Activated naive CD8-positive, alpha-beta T cell (primary cell): ENCODE measurements around the gene ARFGAP1.

ENCODE experiments used
- H3K27ac Mint-ChIP-seq: one replicate; pipeline ENCODE4 v1.8.0; 2021; ENCODE audit warnings: mixed read lengths
- H3K27me3 Mint-ChIP-seq: one replicate; pipeline ENCODE4 v1.8.0; 2021; ENCODE audit warnings: mixed read lengths
- H3K36me3 Mint-ChIP-seq: one replicate; pipeline ENCODE4 v1.8.0; 2021; ENCODE audit warnings: mixed read lengths
- H3K4me1 Mint-ChIP-seq: one replicate; pipeline ENCODE4 v1.8.0; 2021; ENCODE audit warnings: low read depth, mixed read lengths
- H3K4me3 Mint-ChIP-seq: one replicate; pipeline ENCODE4 v1.8.0; 2021; ENCODE audit warnings: mild to moderate bottlenecking, mixed read lengths
- H3K9me3 Mint-ChIP-seq: one replicate; pipeline ENCODE4 v1.8.0; 2021; ENCODE audit warnings: low read depth, mixed read lengths

Gene ARFGAP1

DNA sequence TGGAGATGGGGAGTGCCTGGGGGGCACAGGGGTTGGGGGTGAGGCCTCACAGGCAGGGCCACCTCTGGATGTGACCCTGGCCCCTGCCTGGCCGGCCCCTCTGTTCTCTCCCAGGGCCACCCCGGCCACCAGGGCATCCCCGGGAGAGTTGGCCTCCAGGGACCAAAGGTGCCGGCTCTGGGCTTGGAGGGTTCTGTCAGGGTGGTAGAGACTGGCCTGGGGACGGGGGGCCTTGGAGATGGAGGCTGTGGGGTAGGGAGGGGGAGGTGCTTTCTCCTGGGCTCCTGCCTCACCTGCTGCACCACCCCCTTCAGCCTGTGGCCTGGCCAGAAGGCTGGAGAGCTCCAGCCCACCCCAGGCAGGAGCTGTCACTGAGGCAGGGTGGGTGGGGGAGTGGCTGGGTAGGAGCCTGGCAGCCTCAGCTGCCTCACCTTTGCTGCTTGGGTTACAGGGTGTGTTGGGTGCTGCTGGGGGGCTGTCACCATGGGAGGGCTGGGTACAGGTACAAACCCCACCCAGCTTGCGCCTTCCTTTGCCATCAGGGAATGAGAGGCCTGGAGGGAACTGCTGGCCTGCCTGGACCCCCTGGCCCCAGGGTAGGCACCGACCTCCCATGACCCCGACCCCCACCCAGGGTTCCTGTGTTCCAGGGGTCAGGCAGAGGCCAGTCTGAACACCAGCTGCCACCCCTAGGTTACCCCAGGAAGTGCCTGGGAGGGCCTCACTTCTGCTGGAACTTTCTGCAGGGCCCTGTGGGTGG lies 53.1 kb downstream of the ARFGAP1 start:
- no peak overlapping the region for H3K4me3 Mint-ChIP-seq
- H3K4me1 Mint-ChIP-seq = no peaks in the 10 kb centered on the region
- H3K9me3 Mint-ChIP-seq = no peaks in the 10 kb centered on the region
- peaks cover 2% of the 10 kb centered on the region for H3K27me3 Mint-ChIP-seq
- H3K36me3 Mint-ChIP-seq = no peaks in the 10 kb centered on the region
- H3K27ac Mint-ChIP-seq = no peak overlapping the region

DNA sequence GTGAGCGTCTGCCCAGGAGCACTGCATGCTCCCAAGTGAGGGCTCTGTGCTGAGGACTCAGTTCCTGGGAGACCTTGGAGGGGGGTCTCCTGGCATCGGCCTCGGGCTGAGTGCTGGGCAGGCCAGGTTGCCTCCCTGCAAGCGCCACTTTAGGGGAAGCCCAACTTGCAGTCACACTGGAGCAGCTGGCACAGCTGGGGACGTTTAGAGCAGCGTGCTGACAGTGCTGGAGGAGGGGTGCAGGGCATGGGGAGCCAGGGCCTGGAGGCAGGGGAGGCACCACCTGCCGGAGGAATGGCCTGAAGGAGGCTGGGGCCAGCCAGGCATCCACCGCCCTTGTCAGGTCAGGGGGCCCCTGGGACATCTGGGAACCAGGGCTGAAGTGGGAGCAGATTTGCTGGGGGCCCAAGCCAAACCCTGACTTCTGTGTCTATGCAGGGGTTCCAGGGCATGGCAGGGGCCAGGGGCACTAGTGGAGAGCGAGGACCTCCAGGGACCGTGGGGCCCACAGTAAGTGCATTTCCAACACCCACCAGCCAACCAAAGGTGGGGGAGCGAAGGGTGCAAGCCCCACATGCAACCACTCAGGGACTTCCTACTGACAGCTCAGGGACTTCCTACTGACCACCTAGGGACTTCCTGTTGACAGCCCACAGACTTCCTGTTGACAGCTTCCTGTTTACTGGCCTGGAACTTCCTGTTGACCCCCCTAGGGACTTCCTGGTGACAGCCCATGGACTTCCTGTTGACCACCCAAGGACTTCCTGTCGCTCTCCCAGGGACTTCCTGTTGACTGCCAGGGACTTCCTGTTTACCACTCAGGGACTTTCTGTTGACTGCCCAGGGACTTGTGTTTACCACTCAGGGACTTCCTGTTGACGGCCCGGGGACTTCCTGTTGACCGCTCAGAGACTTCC lies 54.0 kb downstream of the ARFGAP1 start:
- Mint-ChIP-seq H3K4me1 (no peaks in the 10 kb centered on the region), H3K9me3 (peaks cover 2% of the 10 kb centered on the region), H3K27ac (peak overlapping the region; percentile 54), H3K27me3 (peaks cover 3% of the 10 kb centered on the region), H3K4me3 (no peak overlapping the region), H3K36me3 (peaks cover 2% of the 10 kb centered on the region)

DNA sequence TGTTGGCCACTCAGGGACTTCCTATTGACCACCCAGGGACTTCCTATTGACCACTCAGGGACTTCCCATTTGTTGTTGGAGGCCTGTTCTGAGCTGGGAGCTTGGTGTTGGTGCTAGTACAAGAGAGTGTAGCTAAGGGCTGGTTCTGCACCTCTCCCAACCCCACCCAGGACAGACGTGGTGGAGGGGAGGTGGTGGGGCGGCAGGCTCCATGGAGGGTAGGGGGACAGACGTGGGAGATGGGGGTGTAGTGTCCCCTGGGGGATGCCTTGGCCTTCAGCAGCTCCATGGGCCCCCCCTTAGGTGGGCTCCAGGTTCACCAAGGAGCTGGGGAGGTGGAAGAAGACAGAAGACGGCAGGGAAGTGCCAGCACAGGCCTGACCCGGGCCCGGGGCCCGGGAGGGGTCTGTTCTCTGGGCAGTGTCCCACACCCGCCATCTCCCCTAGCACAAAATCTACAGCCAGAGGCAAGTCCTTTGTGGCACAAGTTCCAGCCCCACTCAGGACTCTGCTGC lies 54.7 kb downstream of the ARFGAP1 start:
- H3K27me3 Mint-ChIP-seq = peaks cover 7% of the 10 kb centered on the region
- H3K4me3 Mint-ChIP-seq = no peak overlapping the region
- peaks cover 7% of the 10 kb centered on the region for H3K9me3 Mint-ChIP-seq
- H3K27ac Mint-ChIP-seq = peak overlapping the region; percentile 54
- no peaks in the 10 kb centered on the region for H3K4me1 Mint-ChIP-seq
- H3K36me3 Mint-ChIP-seq = peaks cover 6% of the 10 kb centered on the region

DNA sequence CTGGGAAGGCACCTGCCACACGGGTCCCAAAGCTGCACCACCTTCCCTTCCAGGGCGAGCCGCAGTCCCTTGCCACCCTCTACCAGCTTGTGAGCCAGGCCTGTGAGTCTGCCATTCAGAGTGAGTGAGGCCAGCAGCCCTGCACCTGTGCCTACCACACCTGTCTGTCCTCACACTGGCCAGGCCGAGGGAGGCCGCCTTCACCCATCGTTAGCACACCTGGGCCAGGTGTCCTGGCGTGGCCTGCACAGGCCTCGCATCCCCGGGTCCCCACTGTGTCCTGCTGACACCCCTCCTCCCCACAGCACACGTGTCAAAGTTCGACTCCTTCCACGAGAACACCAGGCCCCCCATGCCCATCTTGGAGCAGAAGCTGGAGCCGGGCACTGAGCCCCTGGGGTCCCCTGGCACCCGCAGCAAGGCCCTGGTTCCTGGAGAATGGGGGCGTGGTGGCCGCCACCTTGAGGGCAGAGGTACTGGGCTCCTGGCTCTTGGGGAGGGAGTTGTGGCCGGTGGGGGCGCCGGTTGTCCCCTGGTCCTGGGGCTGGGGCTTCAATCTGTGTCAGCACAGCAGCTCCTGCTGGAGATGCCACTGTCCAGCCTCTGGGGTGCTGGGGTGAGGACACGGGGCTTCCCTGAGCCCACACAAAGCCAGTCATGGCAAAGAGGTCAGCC lies 55.5 kb downstream of the ARFGAP1 start:
- Mint-ChIP-seq H3K4me3 (no peak overlapping the region), H3K27me3 (peaks cover 6% of the 10 kb centered on the region), H3K9me3 (peaks cover 7% of the 10 kb centered on the region), H3K4me1 (no peaks in the 10 kb centered on the region), H3K27ac (no peak overlapping the region), H3K36me3 (peaks cover 6% of the 10 kb centered on the region)

DNA sequence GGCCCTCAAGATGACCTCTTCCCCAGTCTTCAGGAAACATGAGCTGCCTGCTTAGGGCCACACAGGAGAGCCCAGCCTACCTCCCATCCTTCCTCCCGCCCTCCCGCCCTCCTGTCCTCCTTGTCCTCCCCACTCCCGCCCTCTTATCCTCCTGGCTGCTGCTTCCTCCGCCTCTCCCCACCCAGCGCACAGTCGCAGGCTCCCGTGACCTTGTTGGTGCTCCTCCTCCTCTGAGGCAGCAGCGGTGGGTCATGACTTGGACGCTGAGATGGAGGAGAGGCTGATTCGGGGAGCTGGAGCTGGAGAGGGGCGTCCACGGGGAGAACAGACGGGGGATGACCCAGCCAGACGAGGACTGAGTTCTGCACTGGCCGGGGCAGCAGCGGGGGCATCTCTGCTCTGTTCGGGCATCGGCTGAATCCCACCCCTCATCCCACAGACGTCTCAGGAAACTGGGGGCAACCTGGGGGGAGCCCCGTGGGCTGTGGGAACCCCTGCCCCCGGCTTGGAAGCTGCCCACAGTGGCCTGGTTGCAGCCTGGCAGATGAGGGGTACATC lies 56.2 kb downstream of the ARFGAP1 start:
- H3K9me3 Mint-ChIP-seq = peaks cover 7% of the 10 kb centered on the region
- no peak overlapping the region for H3K4me3 Mint-ChIP-seq
- peaks cover 5% of the 10 kb centered on the region for H3K27me3 Mint-ChIP-seq
- peaks cover 6% of the 10 kb centered on the region for H3K36me3 Mint-ChIP-seq
- no peaks in the 10 kb centered on the region for H3K4me1 Mint-ChIP-seq
- no peak overlapping the region for H3K27ac Mint-ChIP-seq

DNA sequence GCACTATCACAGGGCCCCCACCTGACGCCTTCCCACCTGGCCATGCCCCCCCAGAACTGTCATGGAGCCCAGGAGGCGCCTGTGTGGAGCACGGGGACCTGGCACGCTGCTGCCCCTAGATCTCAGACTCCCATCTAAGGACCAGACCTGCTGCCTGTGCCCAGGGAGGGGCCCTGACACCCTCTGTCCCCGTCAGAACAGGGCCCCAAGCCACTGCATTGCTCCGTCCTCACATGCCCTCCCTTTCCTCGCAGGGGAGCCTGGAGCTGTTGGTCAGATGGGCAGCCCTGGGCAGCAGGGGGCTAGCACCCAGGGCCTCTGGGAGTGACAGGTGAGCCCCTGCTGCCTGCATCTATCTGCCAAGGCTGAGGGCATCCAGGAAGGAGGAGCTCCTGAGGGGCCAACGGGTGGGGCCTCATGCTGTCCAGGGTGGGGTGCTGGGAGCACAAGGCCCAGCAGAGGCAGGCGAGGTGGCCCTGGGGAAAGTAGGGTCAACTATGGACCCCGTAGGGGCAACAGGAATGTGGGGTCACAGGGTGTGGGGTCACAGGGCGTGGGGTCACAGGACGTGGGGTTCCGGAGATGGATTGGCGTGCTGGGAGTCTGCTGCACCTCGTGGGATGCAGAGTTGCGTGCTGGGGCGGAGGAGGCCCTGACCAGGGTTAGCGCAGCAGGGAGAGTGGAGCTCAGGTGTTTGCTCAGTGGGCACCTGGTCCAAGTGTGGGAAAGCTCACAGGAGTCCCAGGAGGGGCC lies 56.9 kb downstream of the ARFGAP1 start:
- peaks cover 6% of the 10 kb centered on the region for H3K36me3 Mint-ChIP-seq
- H3K27ac Mint-ChIP-seq = no peak overlapping the region
- no peaks in the 10 kb centered on the region for H3K4me1 Mint-ChIP-seq
- H3K4me3 Mint-ChIP-seq = no peak overlapping the region
- peaks cover 7% of the 10 kb centered on the region for H3K9me3 Mint-ChIP-seq
- peaks cover 5% of the 10 kb centered on the region for H3K27me3 Mint-ChIP-seq

DNA sequence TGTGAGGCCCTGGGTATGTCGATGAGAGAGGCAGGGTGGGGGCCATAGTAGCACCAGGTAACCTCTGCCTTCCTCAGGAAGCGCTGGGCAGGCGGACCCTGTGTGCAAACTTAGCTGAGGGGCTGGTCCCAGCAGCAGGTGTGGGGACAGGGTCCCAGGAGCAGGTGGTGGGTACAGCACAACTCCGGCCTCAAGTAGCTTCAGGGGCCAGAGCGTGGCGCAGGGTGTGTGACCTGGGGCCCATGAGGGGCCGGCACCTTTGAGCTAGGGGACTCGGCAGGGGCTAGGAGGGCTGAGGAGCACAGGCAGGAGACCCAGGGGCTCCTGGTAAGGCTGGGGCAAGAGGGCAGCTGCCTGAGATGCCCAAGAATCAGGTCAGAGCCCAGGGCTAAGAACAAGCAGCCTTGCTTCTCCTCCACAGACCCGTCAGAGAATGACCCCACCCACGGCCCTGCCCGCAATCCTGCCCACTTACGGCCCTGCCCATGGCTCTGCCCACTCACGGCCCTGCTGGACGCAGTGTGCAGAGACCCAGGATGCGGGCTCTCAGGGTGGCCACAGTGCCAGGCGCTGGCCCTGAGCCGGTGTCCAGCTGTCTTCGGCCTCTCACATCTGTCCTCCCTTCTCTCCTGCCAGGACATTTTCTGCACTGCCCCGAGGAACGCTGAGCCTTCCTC lies 57.6 kb downstream of the ARFGAP1 start:
- Mint-ChIP-seq H3K9me3 (peaks cover 7% of the 10 kb centered on the region), H3K27ac (no peak overlapping the region), H3K4me3 (no peak overlapping the region), H3K27me3 (peaks cover 5% of the 10 kb centered on the region), H3K4me1 (no peaks in the 10 kb centered on the region), H3K36me3 (peaks cover 6% of the 10 kb centered on the region)

DNA sequence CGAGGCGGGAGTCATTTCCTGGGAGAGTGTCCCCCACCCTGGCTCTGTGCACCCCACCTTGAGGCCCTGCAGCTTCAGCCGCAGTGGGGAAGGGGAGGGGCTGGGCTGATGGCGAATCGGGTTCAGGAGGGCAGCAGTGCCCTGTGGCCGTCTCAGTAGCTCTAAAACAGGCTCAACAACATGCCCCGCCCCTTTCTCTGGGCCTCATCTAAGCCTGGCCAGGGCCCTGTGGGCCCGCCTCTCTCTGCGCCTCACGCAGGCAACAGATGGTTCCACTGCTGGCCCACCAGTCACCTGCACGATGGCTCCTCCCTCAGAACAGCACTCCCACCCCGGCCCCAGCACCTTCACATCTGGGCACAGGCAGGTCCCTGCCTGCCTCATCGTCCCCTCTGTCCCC lies 58.3 kb downstream of the ARFGAP1 start:
- H3K27me3 Mint-ChIP-seq = peaks cover 9% of the 10 kb centered on the region
- H3K4me1 Mint-ChIP-seq = no peaks in the 10 kb centered on the region
- no peak overlapping the region for H3K27ac Mint-ChIP-seq
- H3K9me3 Mint-ChIP-seq = peaks cover 7% of the 10 kb centered on the region
- H3K4me3 Mint-ChIP-seq = no peak overlapping the region
- H3K36me3 Mint-ChIP-seq = peaks cover 6% of the 10 kb centered on the region

DNA sequence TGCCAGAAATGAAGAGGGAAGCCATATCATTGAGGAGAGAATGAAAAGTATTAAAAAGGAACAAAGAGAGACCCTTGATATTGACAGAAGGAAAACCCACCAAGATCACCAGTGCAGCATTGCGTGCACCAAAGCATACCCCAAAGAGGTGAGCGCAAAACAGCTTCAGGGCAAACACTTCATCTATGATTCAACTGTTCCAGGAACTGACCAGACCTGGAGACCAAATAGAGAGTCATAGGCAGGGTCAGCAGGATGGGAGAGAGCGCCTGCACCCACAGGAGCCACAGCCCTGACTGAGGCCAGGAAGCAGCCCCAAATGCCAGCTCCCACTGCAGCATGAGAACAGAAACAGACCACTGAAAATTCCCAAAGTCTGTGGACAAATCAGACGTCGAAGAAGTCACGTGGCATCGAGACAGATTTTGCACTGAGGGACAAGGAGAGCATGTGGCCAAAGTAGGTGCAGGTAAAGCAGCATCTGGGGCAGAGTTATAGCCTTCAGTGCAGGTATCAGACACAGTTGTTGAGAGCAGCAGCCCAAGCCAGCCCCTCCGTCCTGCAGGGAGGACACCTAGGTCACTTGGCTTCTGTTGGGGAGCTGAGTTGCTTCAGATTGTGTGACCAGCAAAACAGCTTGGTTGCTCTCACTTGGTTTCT lies 59.3 kb downstream of the ARFGAP1 start:
- H3K27me3 Mint-ChIP-seq = peaks cover 13% of the 10 kb centered on the region
- H3K4me1 Mint-ChIP-seq = no peaks in the 10 kb centered on the region
- H3K27ac Mint-ChIP-seq = no peak overlapping the region
- H3K36me3 Mint-ChIP-seq = peaks cover 6% of the 10 kb centered on the region
- H3K9me3 Mint-ChIP-seq = peaks cover 7% of the 10 kb centered on the region
- H3K4me3 Mint-ChIP-seq = no peak overlapping the region

DNA sequence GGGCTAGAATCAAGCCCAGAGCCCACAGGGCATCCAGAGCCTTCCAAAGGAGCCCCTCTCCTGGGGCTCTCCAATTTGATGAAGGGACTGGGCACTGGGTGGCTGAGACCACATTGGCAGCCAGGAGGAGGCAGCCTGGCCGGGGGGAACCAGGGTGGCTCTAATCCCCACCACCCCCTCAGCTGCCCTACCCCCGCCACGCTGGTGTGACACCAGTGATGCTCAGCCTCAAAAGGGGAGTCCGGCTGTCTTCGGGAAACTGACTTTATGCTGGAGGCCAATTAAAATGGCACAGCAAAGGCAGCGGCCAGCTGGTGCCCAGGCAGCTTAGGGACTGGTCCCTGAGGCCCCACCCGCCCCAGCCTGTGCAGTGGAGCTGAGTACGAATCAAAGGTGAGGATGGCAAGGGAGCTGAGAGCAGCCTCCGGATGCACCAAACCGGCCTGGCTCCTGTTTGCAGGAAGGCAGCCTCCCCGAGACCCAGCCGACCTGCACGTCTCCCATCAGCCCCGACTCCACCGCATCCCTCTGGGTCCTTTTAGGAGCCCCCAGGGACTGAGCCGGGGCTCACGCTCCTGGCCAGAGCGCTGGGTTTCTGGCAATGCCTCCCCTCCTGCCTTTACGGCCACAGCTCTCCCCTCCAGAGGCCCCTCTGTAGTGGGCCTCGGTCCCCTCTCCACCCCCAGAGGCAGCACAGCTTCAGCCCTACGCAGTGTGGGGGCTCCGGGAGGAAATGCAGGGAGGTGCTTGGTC lies 60.1 kb downstream of the ARFGAP1 start:
- no peak overlapping the region for H3K27ac Mint-ChIP-seq
- H3K9me3 Mint-ChIP-seq = peaks cover 7% of the 10 kb centered on the region
- no peak overlapping the region for H3K4me3 Mint-ChIP-seq
- H3K27me3 Mint-ChIP-seq = peaks cover 19% of the 10 kb centered on the region
- H3K36me3 Mint-ChIP-seq = peaks cover 6% of the 10 kb centered on the region
- no peaks in the 10 kb centered on the region for H3K4me1 Mint-ChIP-seq

DNA sequence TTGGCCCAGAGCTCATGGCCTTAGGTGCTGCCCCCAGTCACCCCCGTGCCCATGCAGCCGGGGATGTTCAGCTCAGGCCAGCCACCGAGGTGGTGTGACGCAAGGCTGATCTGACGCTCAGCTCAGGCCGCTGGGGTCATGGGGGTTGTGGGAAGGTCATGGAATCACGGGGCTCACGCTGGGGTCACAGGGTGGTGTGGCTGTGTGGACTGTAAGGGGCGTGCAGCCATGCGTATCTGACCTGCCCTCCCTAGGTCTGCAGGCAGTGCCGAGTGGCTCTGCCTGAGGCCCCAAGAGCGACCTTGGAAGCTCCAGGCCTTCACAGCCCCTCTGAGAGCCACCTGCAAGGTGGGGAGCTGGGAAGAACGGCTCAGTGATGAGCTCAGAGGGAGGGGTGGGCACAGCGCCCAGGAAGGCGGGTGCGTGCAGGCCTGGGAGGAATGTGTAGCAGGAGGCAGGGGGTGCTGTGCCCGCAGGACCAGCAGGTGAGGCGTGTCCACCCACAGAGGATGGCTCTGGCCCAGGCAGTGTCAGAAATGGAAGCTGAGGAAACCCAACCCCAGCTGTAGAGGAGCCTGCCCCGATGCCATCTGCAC lies 60.7 kb downstream of the ARFGAP1 start:
- H3K4me3 Mint-ChIP-seq = no peak overlapping the region
- H3K36me3 Mint-ChIP-seq = peaks cover 6% of the 10 kb centered on the region
- H3K27ac Mint-ChIP-seq = no peak overlapping the region
- H3K4me1 Mint-ChIP-seq = no peaks in the 10 kb centered on the region
- H3K9me3 Mint-ChIP-seq = peaks cover 7% of the 10 kb centered on the region
- H3K27me3 Mint-ChIP-seq = peaks cover 23% of the 10 kb centered on the region

DNA sequence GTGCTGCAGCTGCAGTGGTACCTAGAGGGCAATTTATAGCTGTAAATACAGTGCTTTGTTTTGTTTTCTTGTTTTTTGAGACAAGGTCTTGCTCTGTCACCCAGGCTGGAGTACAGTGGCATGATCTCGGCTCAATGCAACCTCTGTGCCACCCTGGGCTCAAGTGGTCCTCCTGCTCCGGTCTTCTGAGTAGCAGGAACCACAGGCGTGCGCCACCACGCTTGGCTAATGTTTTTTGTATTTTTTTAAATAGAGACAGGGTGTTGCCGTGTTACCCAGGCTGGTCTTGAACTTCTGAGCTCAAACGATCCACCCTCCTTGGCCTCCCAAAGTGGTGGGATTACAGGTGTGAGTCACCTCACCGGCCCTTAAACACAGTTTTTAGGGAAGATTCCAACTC lies 61.7 kb downstream of the ARFGAP1 start:
- H3K9me3 Mint-ChIP-seq = peaks cover 7% of the 10 kb centered on the region
- no peaks in the 10 kb centered on the region for H3K4me1 Mint-ChIP-seq
- H3K4me3 Mint-ChIP-seq = no peak overlapping the region
- H3K27me3 Mint-ChIP-seq = peaks cover 28% of the 10 kb centered on the region
- H3K27ac Mint-ChIP-seq = no peak overlapping the region
- H3K36me3 Mint-ChIP-seq = peaks cover 6% of the 10 kb centered on the region
